GM21423 (cell line): ENCODE results near the gene BEX2.
"Not testable (repeated sequence)": the region's sequence is repeated elsewhere in the genome, so short reads cannot be mapped to it uniquely, and the experiment has no call there.

Experiments used
- ATAC-seq: cut with Tn5 transposase; IDR thresholded peaks from one replicate; pipeline ENCODE4 v1.9.1; 2021; ENCODE audit warnings: mild to moderate bottlenecking, moderate library complexity; ENCODE audit not compliant: unreplicated experiment

The BEX2 gene

GRCh38 chrX:103310555-103311398, at the start of gene BEX2:
Gene BEX2, minus strand, starts transcription at chrX:103310990. Its CDS starts 1,014 bp downstream, at chrX:103309976.
- peak; percentile 95 for ATAC-seq

- no peak for ATAC-seq
Measured at GRCh38 chrX:103360092-103360491, 49.3 kb upstream of the BEX2 start.

- ATAC-seq, result not testable (repeated sequence)
Measured at GRCh38 chrX:103359605-103360004, 48.8 kb upstream of the BEX2 start.

GRCh38 chrX:103357871-103358270, 47.1 kb upstream of the BEX2 start:
- ATAC-seq, result no peak

GRCh38 chrX:103356858-103357257, 46.1 kb upstream of the BEX2 start:
- ATAC-seq, result no peak

- ATAC-seq, result no peak
Measured at GRCh38 chrX:103356130-103356798, 45.5 kb upstream of the BEX2 start, which contains the start of gene TCEAL9. Gene TCEAL9, plus strand, starts transcription at chrX:103356506. Its CDS starts 1,179 bp downstream, at chrX:103357685.

- ATAC-seq, result no peak
Measured at GRCh38 chrX:103347682-103348397, 37.0 kb upstream of the BEX2 start.

GRCh38 chrX:103344606-103345005, 33.8 kb upstream of the BEX2 start:
- ATAC-seq, result no peak

GRCh38 chrX:103343105-103343504, 32.3 kb upstream of the BEX2 start:
- ATAC-seq, result no peak

GRCh38 chrX:103338663-103339062, 27.9 kb upstream of the BEX2 start:
- ATAC-seq, result no peak

- no peak for ATAC-seq
Measured at GRCh38 chrX:103330681-103331288, 20.0 kb upstream of the BEX2 start.

GRCh38 chrX:103329991-103330390, 19.2 kb upstream of the BEX2 start, which contains the start of gene TCEAL7:
Gene TCEAL7, plus strand, starts transcription at chrX:103330239. Its CDS starts 1,165 bp downstream, at chrX:103331404.
- no peak for ATAC-seq

GRCh38 chrX:103311399-103311780, 600 bp upstream of the BEX2 start:
- no peak for ATAC-seq

GRCh38 chrX:103309860-103310554, 783 bp downstream of the BEX2 start:
- ATAC-seq, result no peak

- ATAC-seq, result not testable (repeated sequence)
Measured at GRCh38 chrX:103305666-103306065, 5.1 kb downstream of the BEX2 start.

- no peak for ATAC-seq
Measured at GRCh38 chrX:103304705-103305104, 6.1 kb downstream of the BEX2 start.

- no peak for ATAC-seq
Measured at GRCh38 chrX:103293118-103293517, 17.7 kb downstream of the BEX2 start.

- ATAC-seq, result no peak
Measured at GRCh38 chrX:103279624-103280023, 31.2 kb downstream of the BEX2 start.

- ATAC-seq, result no peak
Measured at GRCh38 chrX:103276581-103277002, 34.2 kb downstream of the BEX2 start, which contains the start of gene TCEAL5. Gene TCEAL5, minus strand, starts transcription at chrX:103276750. Its CDS starts 2,187 bp downstream, at chrX:103274563.

- no peak for ATAC-seq
Measured at GRCh38 chrX:103275947-103276567, 34.7 kb downstream of the BEX2 start.
